MM.1S (cell line): ENCODE measurements around the gene TNS2.

ENCODE experiments used
- DNase-seq: peaks from one replicate; pipeline ENCODE4 v3.0.0-alpha.2; 2015
- H2AFZ ChIP-seq: fragments of 300-600 bp; sonication (generic); 2 replicates; pipeline ENCODE4 v1.6.0; 2016; ENCODE audit warnings: antibody characterized with exemption, low read length
- H3F3A ChIP-seq: fragments of 300-600 bp; sonication (generic); 2 replicates; pipeline ENCODE4 v1.6.1; 2016; ENCODE audit warnings: mild to moderate bottlenecking, antibody characterized with exemption, low read length, moderate library complexity, mixed read lengths; ENCODE audit not compliant: insufficient read depth
- H3K27ac ChIP-seq: fragments of 300-600 bp; sonication (generic); 2 replicates; pipeline ENCODE4 v1.5.1; 2016; ENCODE audit warnings: mild to moderate bottlenecking, low read length
- H3K27me3 ChIP-seq: fragments of 300-600 bp; sonication (generic); replicated peaks from 2 replicates; pipeline ENCODE4 v1.6.0; 2016; ENCODE audit warnings: low read length; ENCODE audit not compliant: insufficient read depth
- H3K36me3 ChIP-seq: fragments of 300-600 bp; sonication (generic); replicated peaks from 2 replicates; pipeline ENCODE4 v1.6.1; 2016; ENCODE audit warnings: mild to moderate bottlenecking, low read length, mixed read lengths; ENCODE audit not compliant: insufficient read depth
- H3K4me1 ChIP-seq: fragments of 300-600 bp; sonication (generic); 2 replicates; pipeline ENCODE4 v1.6.1; 2016; ENCODE audit warnings: low read length, mixed read lengths
- H3K4me2 ChIP-seq: fragments of 300-600 bp; sonication (generic); 2 replicates; pipeline ENCODE4 v1.6.0; 2016; ENCODE audit warnings: low read depth, low read length
- H3K4me3 ChIP-seq: fragments of 300-600 bp; sonication (generic); 2 replicates; pipeline ENCODE4 v1.5.1; 2016; ENCODE audit warnings: low read length, mixed read lengths
- H3K79me2 ChIP-seq: fragments of 300-600 bp; sonication (generic); 2 replicates; pipeline ENCODE4 v1.6.1; 2016; ENCODE audit warnings: mixed run types, low read length, mixed read lengths
- H3K9ac ChIP-seq: fragments of 300-600 bp; sonication (generic); 2 replicates; pipeline ENCODE4 v1.6.1; 2016; ENCODE audit warnings: low read length, mixed read lengths
- H3K9me2 ChIP-seq: fragments of 300-600 bp; sonication (generic); replicated peaks from 2 replicates; pipeline ENCODE4 v1.6.1; 2016; ENCODE audit warnings: mild to moderate bottlenecking, low read length, mixed read lengths; ENCODE audit not compliant: insufficient read depth
- H3K9me3 ChIP-seq: fragments of 300-600 bp; sonication (generic); replicated peaks from 2 replicates; pipeline ENCODE4 v1.6.1; 2016; ENCODE audit warnings: mild to moderate bottlenecking, low read length, mixed read lengths; ENCODE audit not compliant: insufficient read depth
- H4K20me1 ChIP-seq: fragments of 300-600 bp; sonication (generic); 2 replicates; pipeline ENCODE4 v1.6.1; 2016; ENCODE audit warnings: mild to moderate bottlenecking, low read length, moderate library complexity, mixed read lengths; ENCODE audit not compliant: insufficient read depth
- EZH2 ChIP-seq: fragments of 300-600 bp; sonication (generic); optimal IDR thresholded peaks from 2 replicates; pipeline ENCODE3; 2017; ENCODE audit warnings: low read depth, mild to moderate bottlenecking, antibody characterized with exemption, low read length, mixed read lengths
- EZH2phosphoT487 ChIP-seq: fragments of 300-600 bp; sonication (generic); IDR thresholded peaks from 2 replicates; pipeline ENCODE4 v1.6.1; 2018; ENCODE audit warnings: antibody characterized with exemption, low read length
- TF ChIP-seq, protein P1 (sequence below): fragments of 300-600 bp; sonication (generic); IDR thresholded peaks from 2 replicates; pipeline ENCODE4 v1.5.1; 2016; ENCODE audit warnings: antibody characterized with exemption, low read length, mixed read lengths

Gene TNS2

DNA sequence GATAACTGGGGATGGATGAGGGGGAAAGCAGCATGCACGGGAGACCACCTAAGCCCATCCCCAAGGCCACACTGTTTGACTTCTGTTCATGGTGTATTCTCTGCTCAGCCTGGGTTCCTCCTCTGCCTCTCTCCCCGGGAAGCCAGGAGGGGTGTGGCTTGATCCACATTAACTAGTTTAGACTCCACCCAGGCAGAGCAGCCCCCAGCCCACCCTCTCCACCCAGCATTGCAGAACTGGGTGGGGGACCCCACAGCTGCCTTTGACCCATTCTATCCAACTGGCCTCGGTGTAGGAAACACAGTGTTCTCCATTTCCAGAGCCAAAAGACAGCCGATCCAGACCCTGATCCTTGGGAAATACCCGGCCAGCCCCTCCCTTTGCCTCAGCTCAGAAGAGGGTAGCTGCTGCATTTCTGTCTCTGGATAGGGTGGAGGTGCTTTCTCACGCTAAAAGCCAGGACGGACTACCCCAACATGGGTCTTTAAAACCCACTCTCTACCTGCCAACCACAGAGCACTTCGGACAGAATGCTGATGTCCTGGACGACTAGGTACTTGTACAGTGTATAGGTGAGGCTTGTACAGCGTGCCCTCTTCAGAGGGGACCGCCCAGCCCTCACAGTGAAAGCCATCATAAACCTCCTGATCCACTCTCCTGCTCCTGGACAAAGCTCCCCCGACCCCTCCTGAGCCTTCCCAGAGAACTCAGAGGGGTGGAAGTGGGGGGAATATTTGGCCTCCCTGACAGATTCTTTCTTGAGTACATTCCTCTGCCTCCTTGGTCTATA, 20.0 kb downstream of the TNS2 start:
- Histone ChIP-seq H3K27ac (no peak overlapping the region), H2AFZ (no peak overlapping the region), H3K9me2 (no peaks in the 10 kb centered on the region), H3K36me3 (0 out of 2 replicates have a peak, but pooled peaks cover under 1% of the 10 kb centered on the region), H3F3A (no peaks in the 10 kb centered on the region), H4K20me1 (no peaks in the 10 kb centered on the region), H3K79me2 (peaks cover 5% of the 10 kb centered on the region; the same call in 1 of the 2 replicates), H3K4me1 (no peaks in the 10 kb centered on the region), H3K27me3 (no peaks in the 10 kb centered on the region), H3K4me2 (no peak overlapping the region), H3K9me3 (no peaks in the 10 kb centered on the region), H3K4me3 (no peak overlapping the region), H3K9ac (no peak overlapping the region)
- TF ChIP-seq EZH2phosphoT487: no peak
- TF ChIP-seq EZH2: no peak
- TF ChIP-seq, protein P1, sequence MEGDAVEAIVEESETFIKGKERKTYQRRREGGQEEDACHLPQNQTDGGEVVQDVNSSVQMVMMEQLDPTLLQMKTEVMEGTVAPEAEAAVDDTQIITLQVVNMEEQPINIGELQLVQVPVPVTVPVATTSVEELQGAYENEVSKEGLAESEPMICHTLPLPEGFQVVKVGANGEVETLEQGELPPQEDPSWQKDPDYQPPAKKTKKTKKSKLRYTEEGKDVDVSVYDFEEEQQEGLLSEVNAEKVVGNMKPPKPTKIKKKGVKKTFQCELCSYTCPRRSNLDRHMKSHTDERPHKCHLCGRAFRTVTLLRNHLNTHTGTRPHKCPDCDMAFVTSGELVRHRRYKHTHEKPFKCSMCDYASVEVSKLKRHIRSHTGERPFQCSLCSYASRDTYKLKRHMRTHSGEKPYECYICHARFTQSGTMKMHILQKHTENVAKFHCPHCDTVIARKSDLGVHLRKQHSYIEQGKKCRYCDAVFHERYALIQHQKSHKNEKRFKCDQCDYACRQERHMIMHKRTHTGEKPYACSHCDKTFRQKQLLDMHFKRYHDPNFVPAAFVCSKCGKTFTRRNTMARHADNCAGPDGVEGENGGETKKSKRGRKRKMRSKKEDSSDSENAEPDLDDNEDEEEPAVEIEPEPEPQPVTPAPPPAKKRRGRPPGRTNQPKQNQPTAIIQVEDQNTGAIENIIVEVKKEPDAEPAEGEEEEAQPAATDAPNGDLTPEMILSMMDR: no peak
- no peak for DNase-seq

DNA sequence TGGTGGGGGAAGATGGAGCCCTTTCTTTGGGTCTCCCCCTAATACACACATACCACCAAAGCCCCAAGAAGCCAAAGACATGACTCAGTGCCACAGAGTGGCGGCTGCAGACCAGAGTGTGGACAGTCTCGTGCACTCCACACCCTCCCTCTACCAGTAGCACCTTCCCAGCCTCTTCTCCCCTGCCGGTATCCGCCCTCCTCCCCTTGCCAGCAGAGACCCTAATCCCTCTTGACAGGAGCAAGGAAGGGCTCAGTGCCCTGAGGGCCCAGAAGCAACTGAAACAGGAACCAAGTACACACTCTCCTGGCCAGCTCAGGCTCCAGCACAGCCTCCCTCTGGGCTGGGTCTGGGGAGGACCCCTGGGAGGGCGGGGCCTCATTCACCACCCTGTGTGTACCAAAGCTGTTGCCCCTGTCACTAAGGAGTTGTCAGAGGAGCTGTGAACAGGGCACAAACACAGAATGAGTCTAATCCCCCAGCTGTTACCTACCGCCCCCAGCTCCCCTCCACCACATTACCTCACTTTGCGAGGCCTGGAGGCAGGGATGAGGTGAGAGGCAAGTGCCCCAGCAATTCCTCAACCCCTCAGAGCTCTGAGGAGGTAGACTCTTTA, 21.1 kb downstream of the TNS2 start:
- no peaks in the 10 kb centered on the region for H3F3A ChIP-seq
- H4K20me1 ChIP-seq: no peaks in the 10 kb centered on the region
- no peak overlapping the region for H3K4me3 ChIP-seq
- DNase-seq: no peak
- no peaks in the 10 kb centered on the region for H3K4me1 ChIP-seq
- H3K79me2 ChIP-seq: peaks cover 11% of the 10 kb centered on the region
- H3K27ac ChIP-seq: no peak overlapping the region
- TF ChIP-seq EZH2phosphoT487 (no peak), EZH2 (no peak)
- TF ChIP-seq, protein P1: no peak
- no peak overlapping the region for H2AFZ ChIP-seq
- H3K4me2 ChIP-seq: no peak overlapping the region
- H3K9me3 ChIP-seq: no peaks in the 10 kb centered on the region
- no peaks in the 10 kb centered on the region for H3K27me3 ChIP-seq
- H3K36me3 ChIP-seq: peaks cover 4% of the 10 kb centered on the region; the same call in 1 of the 2 replicates
- H3K9me2 ChIP-seq: no peaks in the 10 kb centered on the region
- no peak overlapping the region for H3K9ac ChIP-seq

DNA sequence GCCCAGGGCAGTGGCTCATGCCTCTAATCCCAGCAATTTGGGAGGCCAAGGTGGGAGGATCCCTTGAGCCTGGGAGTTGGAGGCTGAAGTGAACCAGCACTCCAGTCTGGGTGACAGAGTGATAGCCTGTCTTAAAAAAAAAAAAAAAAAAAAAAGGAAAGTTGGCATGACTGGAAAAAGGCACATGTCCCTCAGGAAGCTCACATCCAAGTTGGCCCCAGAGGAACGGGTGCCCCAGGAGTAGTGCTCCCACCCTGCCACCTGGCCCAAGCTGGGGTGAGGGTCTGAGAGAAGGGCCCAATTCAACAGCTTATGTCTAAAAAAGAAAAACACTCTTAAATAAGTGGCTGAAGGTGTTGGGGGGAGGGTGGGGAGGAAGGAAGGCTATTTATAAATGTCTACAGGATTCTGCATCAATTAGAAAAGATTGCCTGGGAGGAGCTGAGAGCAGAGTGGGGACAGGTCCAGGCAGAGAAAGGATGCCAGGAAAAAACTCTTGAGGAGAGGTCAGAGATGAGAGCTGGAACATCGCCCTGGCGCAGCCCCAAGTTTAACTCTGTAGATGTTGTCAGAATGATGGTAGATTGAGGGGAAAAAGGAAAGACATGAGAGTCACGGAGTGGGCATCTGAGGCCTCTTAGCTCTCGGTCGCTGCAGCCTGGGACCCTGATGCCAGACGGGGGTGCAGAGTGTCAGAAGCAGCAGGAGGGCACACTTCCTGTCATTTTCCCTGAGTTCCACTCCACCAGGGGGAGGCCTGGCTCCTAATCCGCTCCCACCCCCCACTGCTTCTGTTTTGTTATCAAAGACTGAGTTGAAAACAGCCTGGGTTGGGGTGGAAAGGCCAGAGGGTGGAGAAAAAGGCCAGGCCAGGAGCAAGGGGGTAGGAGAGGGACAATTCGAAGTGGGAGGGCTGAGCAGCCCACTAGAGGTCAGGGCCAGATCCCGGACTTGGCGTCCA, 22.0 kb downstream of the TNS2 start:
- Histone ChIP-seq H3K27me3 (no peaks in the 10 kb centered on the region), H4K20me1 (no peaks in the 10 kb centered on the region), H3K4me2 (no peak overlapping the region), H3K36me3 (peaks cover 4% of the 10 kb centered on the region; the same call in 1 of the 2 replicates), H3K9me2 (no peaks in the 10 kb centered on the region), H3K4me1 (no peaks in the 10 kb centered on the region), H3K9me3 (no peaks in the 10 kb centered on the region), H3K79me2 (peaks cover 16% of the 10 kb centered on the region), H2AFZ (no peak overlapping the region), H3K27ac (no peak overlapping the region), H3K4me3 (no peak overlapping the region), H3K9ac (no peak overlapping the region), H3F3A (no peaks in the 10 kb centered on the region)
- TF ChIP-seq, protein P1: no peak
- TF ChIP-seq EZH2 (no peak), EZH2phosphoT487 (no peak)
- DNase-seq: no peak
